ENCODE measurements around the gene KIF19. TPM values are rescaled to one million over a fixed set of nuclear protein-coding genes. Genes with fewer than 3 reads are reported as not detected.
A peak's percentile ranks its signal among the peaks of the same experiment; 100 is the strongest.

KIF19 gene
- total and polyA plus RNA-seq, 2 experiments from 2014 or later = not detected

GRCh38 chr17:74393346-74393942 is 67.4 kb downstream of the KIF19 start:
- no peak overlapping the region for H3K9ac ChIP-seq
- DNase-seq = peak; percentile 45
- no peak overlapping the region for H3K4me3 ChIP-seq
- no peaks in the 10 kb centered on the region for H3K9me2 ChIP-seq (ENCODE audit: insufficient read depth)
- no peak overlapping the region for H3K27ac ChIP-seq
- H2AFZ ChIP-seq = no peak overlapping the region
- H4K20me1 ChIP-seq (ENCODE audit: insufficient read depth) = no peaks in the 10 kb centered on the region
- in situ Hi-C loops (cut with MboI) = no loop called here
- H3K4me1 ChIP-seq (ENCODE audit: insufficient read depth) = no peaks in the 10 kb centered on the region
- no peaks in the 10 kb centered on the region for H3K9me3 ChIP-seq (ENCODE audit: low read depth)
- no peaks in the 10 kb centered on the region for H3K36me3 ChIP-seq (ENCODE audit: low read depth)
- WGBS, 2 experiments (ENCODE audit: low coverage in 1 of 2, low lambda C conversion rate in 2 of 2, missing lambda C conversion rate in 2 of 2) = 27 to 31% methylated on average over 6 of the region's 6 CpGs
- H3K4me2 ChIP-seq (ENCODE audit: unreplicated experiment) = no peak overlapping the region
- H3K79me2 ChIP-seq (ENCODE audit: insufficient read depth) = no peaks in the 10 kb centered on the region
- TF ChIP-seq EZH2 (IDR thresholded peaks at IDR 0.05; ENCODE audit: insufficient read depth, poor library complexity, severe bottlenecking) = no peak
- no peak for TF ChIP-seq EZH2phosphoT487 (IDR thresholded peaks at IDR 0.05; ENCODE audit: insufficient read depth, low read depth)
- H3K27me3 ChIP-seq (replicated peaks; ENCODE audit: insufficient read depth) = no peaks in the 10 kb centered on the region; the same call in 1 of the 2 replicates
- H3F3A ChIP-seq (ENCODE audit: insufficient read depth) = peaks cover 4% of the 10 kb centered on the region; the same call in 1 of the 2 replicates

GRCh38 chr17:74394275-74394950 is 68.4 kb downstream of the KIF19 start:
- H3F3A ChIP-seq (ENCODE audit: insufficient read depth) = peaks cover 4% of the 10 kb centered on the region; the same call in 1 of the 2 replicates
- no peaks in the 10 kb centered on the region for H4K20me1 ChIP-seq (ENCODE audit: insufficient read depth)
- H3K4me2 ChIP-seq (ENCODE audit: unreplicated experiment) = no peak overlapping the region
- no peak overlapping the region for H3K27ac ChIP-seq
- no peaks in the 10 kb centered on the region for H3K4me1 ChIP-seq (ENCODE audit: insufficient read depth)
- H3K9ac ChIP-seq = no peak overlapping the region
- no peaks in the 10 kb centered on the region for H3K9me3 ChIP-seq (ENCODE audit: low read depth)
- 55% methylated on average over 12 of the region's 12 CpGs for WGBS, 2 experiments (ENCODE audit: low coverage in 1 of 2, low lambda C conversion rate in 2 of 2, missing lambda C conversion rate in 2 of 2)
- TF ChIP-seq EZH2 (IDR thresholded peaks at IDR 0.05; ENCODE audit: insufficient read depth, poor library complexity, severe bottlenecking) (no peak), EZH2phosphoT487 (IDR thresholded peaks at IDR 0.05; ENCODE audit: insufficient read depth, low read depth) (no peak)
- no peak for DNase-seq
- H3K9me2 ChIP-seq (ENCODE audit: insufficient read depth) = no peaks in the 10 kb centered on the region
- no peak overlapping the region for H3K4me3 ChIP-seq
- no peak overlapping the region for H2AFZ ChIP-seq
- in situ Hi-C loops (cut with MboI) = no loop called here
- no peaks in the 10 kb centered on the region for H3K36me3 ChIP-seq (ENCODE audit: low read depth)
- no peaks in the 10 kb centered on the region; the same call in 1 of the 2 replicates for H3K27me3 ChIP-seq (replicated peaks; ENCODE audit: insufficient read depth)
- no peaks in the 10 kb centered on the region for H3K79me2 ChIP-seq (ENCODE audit: insufficient read depth)

GRCh38 chr17:74394977-74395376 is 69.0 kb downstream of the KIF19 start:
- Histone ChIP-seq H3F3A (ENCODE audit: insufficient read depth) (peaks cover 4% of the 10 kb centered on the region; the same call in 1 of the 2 replicates), H3K27me3 (replicated peaks; ENCODE audit: insufficient read depth) (no peaks in the 10 kb centered on the region; the same call in 1 of the 2 replicates), H4K20me1 (ENCODE audit: insufficient read depth) (no peaks in the 10 kb centered on the region), H3K4me1 (ENCODE audit: insufficient read depth) (no peaks in the 10 kb centered on the region), H3K9me3 (ENCODE audit: low read depth) (no peaks in the 10 kb centered on the region), H3K4me2 (ENCODE audit: unreplicated experiment) (no peak overlapping the region), H3K79me2 (ENCODE audit: insufficient read depth) (no peaks in the 10 kb centered on the region), H3K9ac (no peak overlapping the region), H3K27ac (no peak overlapping the region), H2AFZ (no peak overlapping the region), H3K4me3 (no peak overlapping the region), H3K9me2 (ENCODE audit: insufficient read depth) (no peaks in the 10 kb centered on the region), H3K36me3 (ENCODE audit: low read depth) (no peaks in the 10 kb centered on the region)
- in situ Hi-C loops (cut with MboI) = no loop called here
- WGBS, 2 experiments (ENCODE audit: low coverage in 1 of 2, low lambda C conversion rate in 2 of 2, missing lambda C conversion rate in 2 of 2) = 83% methylated on average over 7 of the region's 7 CpGs
- TF ChIP-seq EZH2phosphoT487 (IDR thresholded peaks at IDR 0.05; ENCODE audit: insufficient read depth, low read depth) = no peak
- no peak for TF ChIP-seq EZH2 (IDR thresholded peaks at IDR 0.05; ENCODE audit: insufficient read depth, poor library complexity, severe bottlenecking)
- DNase-seq = no peak

GRCh38 chr17:74396567-74396966 is 70.5 kb downstream of the KIF19 start:
- WGBS, 2 experiments (ENCODE audit: low coverage in 1 of 2, low lambda C conversion rate in 2 of 2, missing lambda C conversion rate in 2 of 2) = 77 to 80% methylated on average over 4 of the region's 4 CpGs
- Histone ChIP-seq H3K27me3 (replicated peaks; ENCODE audit: insufficient read depth) (no peaks in the 10 kb centered on the region; the same call in 1 of the 2 replicates), H4K20me1 (ENCODE audit: insufficient read depth) (no peaks in the 10 kb centered on the region), H3K4me2 (ENCODE audit: unreplicated experiment) (no peak overlapping the region), H3K27ac (no peak overlapping the region), H2AFZ (no peak overlapping the region), H3F3A (ENCODE audit: insufficient read depth) (peaks cover 4% of the 10 kb centered on the region; the same call in 1 of the 2 replicates), H3K9me2 (ENCODE audit: insufficient read depth) (no peaks in the 10 kb centered on the region), H3K9me3 (ENCODE audit: low read depth) (no peaks in the 10 kb centered on the region), H3K9ac (no peak overlapping the region), H3K36me3 (ENCODE audit: low read depth) (no peaks in the 10 kb centered on the region), H3K4me1 (ENCODE audit: insufficient read depth) (no peaks in the 10 kb centered on the region), H3K4me3 (no peak overlapping the region), H3K79me2 (ENCODE audit: insufficient read depth) (no peaks in the 10 kb centered on the region)
- no peak for DNase-seq
- in situ Hi-C loops (cut with MboI) = no loop called here
- TF ChIP-seq EZH2phosphoT487 (IDR thresholded peaks at IDR 0.05; ENCODE audit: insufficient read depth, low read depth) (no peak), EZH2 (IDR thresholded peaks at IDR 0.05; ENCODE audit: insufficient read depth, poor library complexity, severe bottlenecking) (no peak)

All from GM23248 (cell line).